Loucy (cell line): ENCODE data around the gene ANTXRL.

Experiments used
- H2AFZ ChIP-seq: fragments of 200-600 bp; sonication (generic); 2 replicates; pipeline ENCODE4 v1.6.0; 2016; ENCODE audit warnings: antibody characterized with exemption, mild to moderate bottlenecking, low read length, moderate library complexity
- H3F3A ChIP-seq: fragments of 200-600 bp; 2 replicates; pipeline ENCODE4 v1.6.0; 2016; ENCODE audit warnings: antibody characterized with exemption, low read depth, mild to moderate bottlenecking
- H3K27me3 ChIP-seq: fragments of 200-600 bp; sonication (generic); 2 replicates; pipeline ENCODE4 v1.6.1; 2014; ENCODE audit warnings: low read length, mild to moderate bottlenecking; ENCODE audit not compliant: insufficient read depth, poor library complexity, severe bottlenecking
- H3K36me3 ChIP-seq: fragments of 200-600 bp; sonication (generic); 2 replicates; pipeline ENCODE4 v1.6.1; 2016; ENCODE audit warnings: low read length; ENCODE audit not compliant: insufficient read depth
- H3K4me1 ChIP-seq: fragments of 200-600 bp; sonication (generic); 2 replicates; pipeline ENCODE4 v1.5.1; 2014; ENCODE audit warnings: low read length, mild to moderate bottlenecking; ENCODE audit not compliant: insufficient read depth, poor library complexity, severe bottlenecking
- H3K4me2 ChIP-seq: fragments of 200-600 bp; sonication (generic); 2 replicates; pipeline ENCODE4 v1.6.0; 2014; ENCODE audit warnings: antibody characterized with exemption, low read length, low read depth, mild to moderate bottlenecking; ENCODE audit not compliant: poor library complexity, severe bottlenecking
- H3K4me3 ChIP-seq: fragments of 200-600 bp; sonication (generic); 2 replicates; pipeline ENCODE4 v1.5.1; 2014; ENCODE audit warnings: low read length, mild to moderate bottlenecking, mixed read lengths; ENCODE audit not compliant: poor library complexity, severe bottlenecking
- H3K79me2 ChIP-seq: fragments of 200-600 bp; sonication (generic); 2 replicates; pipeline ENCODE4 v1.6.1; 2014; ENCODE audit warnings: low read length; ENCODE audit not compliant: insufficient read depth
- H3K9ac ChIP-seq: fragments of 200-600 bp; sonication (generic); 2 replicates; pipeline ENCODE4 v1.6.0; 2014; ENCODE audit warnings: mild to moderate bottlenecking, low read depth, low read length, moderate library complexity; ENCODE audit not compliant: poor library complexity, severe bottlenecking
- H3K9me2 ChIP-seq: fragments of 200-600 bp; sonication (generic); replicated peaks from 2 replicates; pipeline ENCODE4 v1.6.1; 2016; ENCODE audit warnings: low read depth, low read length, mixed read lengths
- H3K9me3 ChIP-seq: fragments of 200-600 bp; sonication (generic); 2 replicates; pipeline ENCODE4 v1.6.1; 2014; ENCODE audit warnings: mild to moderate bottlenecking, antibody characterized with exemption, low read length, low read depth; ENCODE audit not compliant: insufficient read depth
- H4K20me1 ChIP-seq: fragments of 200-600 bp; sonication (generic); 2 replicates; pipeline ENCODE4 v1.6.0; 2014; ENCODE audit warnings: antibody characterized with exemption, low read length, mild to moderate bottlenecking; ENCODE audit not compliant: insufficient read depth, poor library complexity, severe bottlenecking
- EZH2phosphoT487 ChIP-seq: fragments of 200-600 bp; IDR thresholded peaks from 2 replicates; pipeline ENCODE4 v1.6.1; 2018; ENCODE audit warnings: antibody characterized with exemption, mild to moderate bottlenecking, moderate library complexity, borderline replicate concordance
- TF ChIP-seq, protein P1 (sequence below): fragments of 200-600 bp; sonication (generic); conservative IDR thresholded peaks from 2 replicates; pipeline ENCODE4 v1.5.1; 2014; ENCODE audit warnings: mild to moderate bottlenecking, antibody characterized with exemption, low read length

ANTXRL gene

DNA sequence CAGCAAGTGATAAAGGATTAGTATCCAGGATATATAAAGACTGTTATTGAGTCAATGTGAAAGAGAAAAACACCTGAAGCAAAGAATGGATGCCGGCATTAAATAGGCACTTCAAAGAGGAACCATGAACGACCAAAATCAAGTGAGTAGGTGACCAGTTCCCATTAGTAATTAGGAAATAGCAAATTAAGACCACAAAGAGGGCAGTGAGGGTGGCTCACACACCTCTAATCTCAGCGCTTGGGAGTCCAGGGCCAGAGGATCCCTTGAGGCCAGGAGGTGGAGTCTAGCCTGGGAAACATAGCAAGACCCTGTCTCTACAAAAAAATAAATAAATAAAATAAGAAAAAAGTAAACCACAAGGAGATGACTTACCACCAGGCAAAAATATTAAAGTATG, 1.5 kb upstream of the ANTXRL start:
- Histone ChIP-seq H3K4me3 (peak overlapping the region; percentile 92), H3K4me1 (peaks cover 19% of the 10 kb centered on the region), H3K79me2 (no peaks in the 10 kb centered on the region; the same call in 1 of the 2 replicates), H3K9me2 (no peaks in the 10 kb centered on the region), H3F3A (no peaks in the 10 kb centered on the region), H3K9ac (peak overlapping the region; percentile 96), H3K9me3 (no peaks in the 10 kb centered on the region), H3K27me3 (no peaks in the 10 kb centered on the region), H3K36me3 (no peaks in the 10 kb centered on the region), H3K4me2 (peak overlapping the region; percentile 89), H4K20me1 (no peaks in the 10 kb centered on the region), H2AFZ (peak overlapping the region; percentile 91)
- no peak for TF ChIP-seq EZH2phosphoT487
- TF ChIP-seq, protein P1, sequence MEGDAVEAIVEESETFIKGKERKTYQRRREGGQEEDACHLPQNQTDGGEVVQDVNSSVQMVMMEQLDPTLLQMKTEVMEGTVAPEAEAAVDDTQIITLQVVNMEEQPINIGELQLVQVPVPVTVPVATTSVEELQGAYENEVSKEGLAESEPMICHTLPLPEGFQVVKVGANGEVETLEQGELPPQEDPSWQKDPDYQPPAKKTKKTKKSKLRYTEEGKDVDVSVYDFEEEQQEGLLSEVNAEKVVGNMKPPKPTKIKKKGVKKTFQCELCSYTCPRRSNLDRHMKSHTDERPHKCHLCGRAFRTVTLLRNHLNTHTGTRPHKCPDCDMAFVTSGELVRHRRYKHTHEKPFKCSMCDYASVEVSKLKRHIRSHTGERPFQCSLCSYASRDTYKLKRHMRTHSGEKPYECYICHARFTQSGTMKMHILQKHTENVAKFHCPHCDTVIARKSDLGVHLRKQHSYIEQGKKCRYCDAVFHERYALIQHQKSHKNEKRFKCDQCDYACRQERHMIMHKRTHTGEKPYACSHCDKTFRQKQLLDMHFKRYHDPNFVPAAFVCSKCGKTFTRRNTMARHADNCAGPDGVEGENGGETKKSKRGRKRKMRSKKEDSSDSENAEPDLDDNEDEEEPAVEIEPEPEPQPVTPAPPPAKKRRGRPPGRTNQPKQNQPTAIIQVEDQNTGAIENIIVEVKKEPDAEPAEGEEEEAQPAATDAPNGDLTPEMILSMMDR = no peak

DNA sequence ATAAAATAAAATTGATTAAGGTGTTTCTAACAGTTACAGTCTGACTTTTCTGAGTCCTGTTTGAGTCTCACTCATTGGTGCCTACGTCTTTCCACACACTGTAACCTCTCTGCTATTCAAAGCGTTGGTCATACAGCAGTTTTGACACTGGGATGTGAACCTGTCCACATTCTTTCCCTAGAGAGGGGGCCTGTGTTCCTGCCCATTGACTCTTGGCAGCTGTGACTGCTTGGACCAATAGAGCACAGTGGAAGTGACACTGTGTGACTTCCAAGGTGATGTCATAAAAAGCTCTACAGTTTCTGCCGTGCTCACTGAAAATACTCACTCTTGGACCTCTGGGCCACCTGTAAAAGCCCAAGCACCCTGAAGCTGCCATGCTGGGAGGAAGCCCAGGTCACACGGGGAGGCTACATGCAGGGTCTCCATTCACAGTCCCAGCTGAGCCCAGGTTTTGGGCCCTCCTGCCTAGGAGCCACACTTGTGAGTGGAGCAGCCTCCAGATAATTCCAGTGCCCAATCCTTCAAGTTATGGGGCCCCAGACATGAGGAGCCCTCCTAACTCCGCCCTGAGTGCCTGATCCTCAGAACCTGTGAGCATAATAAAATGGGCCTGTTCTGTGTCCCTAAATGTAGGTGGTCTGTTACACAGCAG, 704 bp upstream of the ANTXRL start:
- Histone ChIP-seq H3K4me1 (peaks cover 19% of the 10 kb centered on the region), H2AFZ (no peak overlapping the region), H3K9ac (no peak overlapping the region), H3K27me3 (no peaks in the 10 kb centered on the region), H3K4me2 (peak overlapping the region; percentile 89), H3K79me2 (no peaks in the 10 kb centered on the region; the same call in 1 of the 2 replicates), H3K9me3 (no peaks in the 10 kb centered on the region), H3F3A (no peaks in the 10 kb centered on the region), H3K4me3 (no peak overlapping the region), H3K36me3 (no peaks in the 10 kb centered on the region), H3K9me2 (no peaks in the 10 kb centered on the region), H4K20me1 (no peaks in the 10 kb centered on the region)
- no peak for TF ChIP-seq EZH2phosphoT487
- TF ChIP-seq, protein P1 = no peak

DNA sequence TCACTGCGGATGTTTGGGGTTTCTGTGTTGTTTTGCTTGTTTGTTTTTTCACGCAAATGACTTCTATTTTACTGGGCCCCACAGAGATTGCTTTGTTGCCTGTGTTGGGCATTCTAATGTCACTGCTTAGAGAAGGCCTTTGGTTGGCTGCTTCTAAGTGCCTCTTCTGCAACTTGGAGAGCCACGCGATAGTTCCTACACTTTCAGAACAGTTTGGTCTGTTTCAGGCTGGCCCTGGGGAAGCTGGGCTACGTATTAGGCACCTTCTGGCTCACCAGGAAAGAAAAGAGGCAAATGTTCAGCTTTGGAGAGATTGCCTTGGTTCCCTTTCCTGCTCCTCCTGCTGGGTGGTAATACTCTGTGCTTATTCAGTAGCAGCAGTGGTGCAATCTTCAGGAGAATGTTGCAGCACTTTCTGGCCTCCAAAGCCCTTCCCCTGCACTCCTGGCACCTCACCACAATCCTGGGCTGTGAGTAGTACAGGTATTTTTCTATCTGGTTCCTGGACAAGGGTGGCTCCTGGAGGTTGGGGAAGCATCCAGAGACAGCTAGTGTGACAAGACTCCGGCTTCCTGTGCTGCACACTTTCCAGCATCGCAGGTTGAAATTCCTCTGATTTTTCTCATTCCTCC, 1.2 kb downstream of the ANTXRL start:
- H3K4me2 ChIP-seq = no peak overlapping the region
- H3K27me3 ChIP-seq = no peaks in the 10 kb centered on the region
- H3K9ac ChIP-seq = no peak overlapping the region
- no peaks in the 10 kb centered on the region for H3K36me3 ChIP-seq
- TF ChIP-seq, protein P1 = no peak
- no peak for TF ChIP-seq EZH2phosphoT487
- no peaks in the 10 kb centered on the region for H3F3A ChIP-seq
- H2AFZ ChIP-seq = peak overlapping the region; percentile 31; the same call in 1 of the 2 replicates
- no peaks in the 10 kb centered on the region for H4K20me1 ChIP-seq
- peaks cover 19% of the 10 kb centered on the region for H3K4me1 ChIP-seq
- no peaks in the 10 kb centered on the region for H3K9me2 ChIP-seq
- H3K9me3 ChIP-seq = no peaks in the 10 kb centered on the region
- H3K79me2 ChIP-seq = no peaks in the 10 kb centered on the region; the same call in 1 of the 2 replicates
- H3K4me3 ChIP-seq = no peak overlapping the region
